ENCODE measurements around the gene NFAM1.

The NFAM1 gene

DNA sequence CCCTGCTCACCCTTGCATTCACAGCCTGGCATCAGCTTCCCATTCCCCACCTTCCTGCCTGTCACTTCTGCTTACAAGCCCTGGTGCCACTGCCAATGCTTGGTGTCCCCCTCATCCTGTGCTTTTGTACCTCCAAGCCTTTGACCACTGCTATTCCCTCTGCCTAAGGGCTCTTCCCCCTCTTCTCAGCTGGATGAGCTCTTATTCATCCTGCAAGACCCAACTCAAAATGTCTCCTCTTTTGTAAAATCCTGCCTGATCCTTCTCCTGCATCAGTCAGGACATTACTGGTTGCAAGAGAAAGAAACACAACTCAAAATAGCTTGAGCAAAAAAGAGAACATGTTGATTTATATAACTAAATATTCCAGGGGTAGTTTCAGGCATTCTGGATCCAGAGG, 94.8 kb downstream of the NFAM1 start:
- no peak overlapping the region for H3K4me3 ChIP-seq (ENCODE audit: low read depth, low read length)

DNA sequence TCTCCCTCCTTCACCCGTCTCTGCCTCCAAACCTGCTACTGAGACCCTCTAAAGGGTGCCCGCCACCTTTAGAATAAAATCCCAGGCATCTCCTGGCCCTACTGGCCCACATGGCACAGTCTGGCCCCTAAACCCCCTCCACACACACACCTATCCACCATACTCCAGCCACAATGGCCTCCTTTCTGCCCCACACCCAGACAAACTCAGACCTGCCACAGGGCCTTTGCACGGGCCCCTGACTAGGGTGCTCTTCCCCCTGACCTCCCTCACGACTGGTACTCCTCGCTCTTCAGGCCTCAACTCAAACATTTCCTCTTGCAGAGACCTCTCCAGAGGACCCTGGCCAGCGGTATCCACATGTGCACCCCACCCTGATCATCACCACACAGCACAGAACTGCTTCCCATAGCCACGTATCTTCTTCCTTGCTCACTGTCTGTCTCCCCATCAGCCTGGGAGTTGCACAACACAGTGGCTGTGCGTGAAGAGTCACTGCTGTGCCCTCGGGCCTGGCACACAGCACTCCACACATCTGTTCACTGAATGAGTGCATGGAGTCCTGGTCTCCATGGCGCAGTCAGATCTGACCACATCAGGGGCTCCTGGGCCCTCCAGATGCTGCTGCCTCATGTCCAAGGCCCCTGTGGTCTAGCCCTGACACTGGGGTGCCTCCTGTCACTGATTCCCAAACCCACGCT, 95.5 kb downstream of the NFAM1 start:
- H3K4me3 ChIP-seq (ENCODE audit: low read depth, low read length): no peak overlapping the region

DNA sequence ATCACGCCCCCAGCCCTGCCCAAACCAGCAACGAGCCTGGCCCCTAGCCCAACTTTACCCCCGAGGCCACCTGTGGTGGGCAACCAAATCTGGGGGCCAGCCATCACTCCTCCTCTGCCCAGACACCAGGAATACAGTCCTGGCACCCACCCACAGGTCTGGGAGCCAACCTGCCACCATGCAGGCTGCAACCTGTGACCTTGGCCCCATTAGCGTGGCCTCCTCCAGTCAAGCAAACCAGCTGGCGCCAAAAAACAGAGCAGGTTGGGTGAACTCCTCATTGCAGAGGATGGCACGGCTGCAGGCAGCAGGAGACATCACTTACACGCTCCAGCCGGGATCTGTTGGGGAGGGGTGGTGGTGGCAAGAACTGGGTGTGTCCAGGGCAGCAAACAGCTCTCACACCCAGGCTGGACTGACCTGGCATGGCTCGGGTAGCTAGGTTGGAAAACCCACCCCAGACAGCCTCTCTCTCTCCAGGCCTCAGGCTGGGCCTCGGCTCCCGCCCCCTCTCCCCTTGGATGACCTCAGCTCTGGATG, 96.3 kb downstream of the NFAM1 start:
- H3K4me3 ChIP-seq (ENCODE audit: low read depth, low read length): no peak overlapping the region

DNA sequence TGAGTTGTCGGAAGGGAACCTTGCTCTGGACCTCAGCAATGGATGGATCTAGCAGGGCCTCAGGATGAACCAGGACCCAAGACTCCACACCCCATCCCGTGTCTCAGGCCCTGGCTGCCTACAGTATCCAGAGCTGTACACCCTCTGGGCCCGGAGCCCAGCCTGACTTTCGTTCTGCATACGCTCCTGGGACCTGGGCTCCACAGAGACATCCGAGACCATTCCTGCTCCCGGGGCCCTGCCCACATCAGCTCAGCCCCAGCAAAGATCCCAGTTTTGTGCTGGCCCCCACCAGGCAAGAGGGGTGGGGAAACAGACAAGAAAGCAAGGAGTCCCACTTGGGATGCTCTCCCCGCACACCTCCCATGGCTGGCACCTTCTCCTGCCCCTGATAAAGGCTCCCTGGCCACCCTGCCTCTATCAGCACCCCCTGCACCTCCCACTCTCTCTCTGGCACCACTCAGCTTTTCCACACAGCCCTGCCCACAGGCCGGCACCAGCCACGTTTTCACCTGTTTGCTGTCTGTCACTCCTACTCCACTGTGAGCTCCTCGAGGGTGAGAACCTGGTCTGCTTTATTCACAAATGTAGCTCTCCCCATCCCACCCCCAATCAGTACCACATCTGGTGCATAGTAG, 97.2 kb downstream of the NFAM1 start:
- no peak overlapping the region for H3K4me3 ChIP-seq (ENCODE audit: low read depth, low read length)

GRCh38 chr22:42333544-42333943, 98.7 kb downstream of the NFAM1 start:
- H3K4me3 ChIP-seq (ENCODE audit: low read depth, low read length): no peak overlapping the region

DNA sequence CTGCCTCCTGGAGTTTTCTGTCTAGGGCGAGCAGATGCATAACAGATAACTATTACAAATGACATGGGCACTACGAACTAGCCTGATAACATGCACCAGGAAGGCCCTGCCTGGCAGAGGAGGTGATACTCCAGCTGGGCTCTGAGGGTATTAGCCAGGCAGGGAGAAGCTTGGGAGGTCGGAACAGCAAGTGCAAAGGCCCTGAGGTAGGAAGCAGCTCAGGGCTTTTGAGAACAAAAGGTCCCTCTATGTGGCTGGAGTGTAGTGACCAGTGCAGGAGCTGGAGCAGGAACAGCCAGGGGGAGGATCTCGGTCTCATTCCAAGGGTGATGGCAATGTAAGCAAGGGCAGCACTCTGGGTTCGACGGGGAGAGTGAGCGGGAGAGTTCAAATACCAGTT, 100.1 kb downstream of the NFAM1 start:
- no peak overlapping the region for H3K4me3 ChIP-seq (ENCODE audit: low read depth, low read length)

GRCh38 chr22:42331014-42331413, 101.2 kb downstream of the NFAM1 start:
- no peak overlapping the region for H3K4me3 ChIP-seq (ENCODE audit: low read depth, low read length)
